NCI-H1436 (cell line): ENCODE data around the gene BPGM.
"Not testable (repeated sequence)": the region's sequence is repeated elsewhere in the genome, so short reads cannot be mapped to it uniquely, and the experiment has no call there.

Source experiments
- DNase-seq: peaks from one replicate; lab custom pipeline; 2025; lab: John Stamatoyannopoulos, UW

Gene BPGM

DNA sequence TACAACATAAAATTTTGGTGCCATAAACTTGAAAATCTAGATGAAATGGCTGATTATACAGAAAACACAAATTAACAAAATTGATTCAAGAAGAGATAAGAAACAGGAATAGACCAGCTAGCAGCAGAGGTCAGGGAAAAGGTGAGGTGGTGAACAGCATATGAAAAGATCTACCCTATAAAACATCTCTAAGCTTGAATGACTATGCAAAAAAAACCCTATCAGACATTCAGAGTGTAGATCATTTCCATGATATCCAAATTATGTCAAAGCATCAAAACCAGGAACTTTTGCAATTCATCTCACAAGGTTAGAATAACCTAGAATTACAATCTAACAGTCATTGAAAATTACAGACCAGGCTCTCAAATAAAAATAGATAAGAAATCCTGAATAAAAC, 14.6 kb upstream of the BPGM start:
- DNase-seq: no peak

DNA sequence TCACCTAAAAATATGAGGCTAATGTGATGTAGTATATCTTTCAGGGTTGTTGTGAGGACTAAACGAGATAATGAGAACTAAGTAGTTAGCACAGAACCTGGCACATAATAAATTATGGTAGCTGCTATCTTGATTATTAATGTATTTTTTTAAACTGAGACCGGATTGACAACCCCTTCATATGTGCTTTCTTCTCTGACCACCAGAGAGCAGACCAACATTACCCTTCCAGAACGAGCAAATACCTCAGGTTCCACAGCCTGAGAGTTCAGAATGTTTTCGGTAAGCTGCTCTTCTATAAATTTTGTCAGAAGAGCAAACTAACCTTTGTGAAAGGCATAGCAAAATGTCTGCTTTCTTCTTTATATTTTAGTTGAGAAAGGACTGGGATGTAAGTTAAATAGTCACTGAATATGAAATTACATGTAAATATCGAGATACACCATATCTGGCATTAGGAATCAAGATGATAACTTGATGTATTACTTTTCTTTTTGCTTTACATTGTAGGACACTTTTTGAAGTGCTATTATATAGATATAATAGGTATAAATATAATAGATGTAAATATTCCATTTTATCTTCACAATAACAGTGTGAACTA, 13.6 kb upstream of the BPGM start:
- peak; percentile 7 for DNase-seq

DNA sequence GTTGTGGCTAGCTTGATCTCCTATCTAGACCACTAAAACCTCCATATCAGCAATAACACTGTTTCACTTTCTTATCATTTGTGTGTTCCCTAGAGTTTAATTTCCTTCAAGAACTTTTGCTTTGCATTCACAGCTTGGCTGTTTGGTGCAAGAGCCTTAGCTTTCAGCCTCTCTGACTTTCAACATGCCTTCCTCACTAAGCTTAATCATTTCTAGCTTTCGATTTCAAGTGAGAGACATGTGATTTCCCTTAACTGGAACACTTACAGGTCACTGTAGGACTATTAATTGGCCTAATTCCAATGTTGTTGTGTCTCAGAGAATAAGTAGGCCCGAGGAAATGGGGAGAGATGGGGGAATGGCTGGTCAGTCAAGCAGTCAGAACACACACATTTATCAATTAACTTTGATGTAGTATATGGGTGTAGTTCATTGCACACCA, 10.6 kb upstream of the BPGM start:
- DNase-seq: no peak

DNA sequence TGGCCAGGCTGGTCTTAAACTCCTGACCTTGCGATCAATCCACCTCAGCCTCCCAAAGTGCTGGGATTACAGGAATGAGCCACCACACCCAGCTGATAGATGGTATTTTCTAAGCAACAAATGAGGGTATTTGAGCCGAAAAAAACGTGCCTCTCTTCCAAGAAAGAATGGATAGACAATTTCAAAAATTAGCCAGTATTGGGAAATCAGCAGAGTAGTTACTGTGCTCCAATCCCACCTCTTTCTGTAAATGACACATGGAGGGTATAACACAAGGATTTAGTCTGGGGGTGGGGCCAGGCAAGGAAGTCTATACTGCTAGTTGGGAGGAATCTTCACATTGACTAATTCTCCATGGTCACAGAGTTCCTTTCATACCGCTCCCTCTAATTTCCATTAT, 9.2 kb upstream of the BPGM start:
- no peak for DNase-seq

DNA sequence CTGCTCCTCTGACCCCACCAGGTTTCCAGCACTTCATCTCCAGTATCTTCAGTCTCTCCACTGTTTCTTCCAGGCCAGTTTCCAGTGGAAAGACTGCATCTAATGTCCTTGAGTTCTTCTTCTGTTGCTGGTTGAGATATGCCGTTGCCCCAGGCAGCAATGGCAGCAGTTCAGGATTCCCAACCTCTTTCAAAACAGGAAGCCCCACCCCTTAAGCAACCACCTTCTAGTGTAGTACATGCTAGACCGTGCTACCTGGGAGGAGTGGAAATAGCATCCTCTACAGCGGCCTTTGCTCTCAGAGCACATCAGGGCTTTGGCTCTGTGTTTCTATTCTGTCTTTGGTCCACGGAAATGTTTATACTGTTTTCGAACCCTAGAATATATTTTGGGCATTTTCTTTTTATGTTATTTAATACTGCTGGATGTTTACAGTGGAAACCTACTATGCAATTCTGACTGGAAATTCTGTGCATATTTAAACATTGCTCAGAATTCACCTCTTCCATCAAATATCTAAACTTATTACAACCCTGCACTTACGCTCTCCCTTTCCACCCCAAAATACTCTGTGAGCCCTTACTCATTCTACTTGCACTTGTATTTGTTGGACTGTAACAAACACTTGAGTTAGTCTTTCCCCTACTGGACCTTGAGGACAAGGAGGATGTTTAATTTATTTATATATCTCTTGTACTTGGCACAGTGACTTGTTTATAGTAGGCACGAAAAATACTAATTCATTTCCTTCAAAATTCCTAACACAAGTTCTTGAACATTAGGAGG, 8.5 kb upstream of the BPGM start:
- no peak for DNase-seq

DNA sequence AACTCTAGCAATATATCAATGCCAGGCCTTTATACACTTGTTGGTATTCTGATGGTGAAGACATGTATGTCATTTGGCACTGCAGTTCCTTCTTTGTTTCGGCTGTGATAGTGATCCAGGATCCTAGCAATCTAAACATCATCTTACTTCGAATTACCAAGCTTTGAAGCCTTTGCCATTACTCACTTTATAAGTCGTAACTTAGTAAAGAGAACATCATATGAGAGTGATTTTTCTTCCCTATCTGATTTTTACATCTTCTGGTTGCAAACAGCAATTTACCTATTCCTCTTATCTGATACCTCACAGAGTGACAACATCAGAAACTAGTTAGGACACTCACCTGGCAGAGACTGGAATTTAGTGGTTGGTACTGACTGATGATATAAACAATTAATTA, 7.6 kb upstream of the BPGM start:
- no peak for DNase-seq

DNA sequence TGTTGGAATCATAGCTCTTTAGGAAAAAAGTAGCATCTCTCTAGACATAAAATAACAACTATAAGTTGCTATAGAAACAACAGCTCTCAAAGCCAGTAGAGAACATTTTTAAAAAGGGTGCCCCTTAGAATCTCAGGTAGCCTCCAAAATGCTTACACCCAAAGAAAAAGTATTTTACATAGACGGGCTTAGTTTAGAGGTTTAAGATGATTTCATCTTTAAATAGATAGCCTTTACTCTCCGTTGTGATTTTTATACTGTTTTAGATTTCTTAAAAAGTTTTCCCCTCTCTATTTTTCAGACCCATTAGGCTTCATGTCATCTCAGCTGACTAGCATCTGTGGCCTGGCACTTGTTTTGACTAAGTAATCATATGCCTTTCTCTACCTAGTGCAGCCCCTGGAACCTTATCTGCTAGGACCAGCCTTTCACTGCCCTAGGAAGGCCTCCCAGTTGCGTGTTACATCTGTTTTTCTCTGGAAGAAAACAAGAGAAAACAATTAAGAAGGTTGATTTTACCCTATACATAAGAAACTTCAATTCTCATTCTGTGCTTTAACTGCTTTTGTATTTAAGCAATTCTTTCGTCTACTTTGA, 6.9 kb upstream of the BPGM start:
- DNase-seq: no peak

DNA sequence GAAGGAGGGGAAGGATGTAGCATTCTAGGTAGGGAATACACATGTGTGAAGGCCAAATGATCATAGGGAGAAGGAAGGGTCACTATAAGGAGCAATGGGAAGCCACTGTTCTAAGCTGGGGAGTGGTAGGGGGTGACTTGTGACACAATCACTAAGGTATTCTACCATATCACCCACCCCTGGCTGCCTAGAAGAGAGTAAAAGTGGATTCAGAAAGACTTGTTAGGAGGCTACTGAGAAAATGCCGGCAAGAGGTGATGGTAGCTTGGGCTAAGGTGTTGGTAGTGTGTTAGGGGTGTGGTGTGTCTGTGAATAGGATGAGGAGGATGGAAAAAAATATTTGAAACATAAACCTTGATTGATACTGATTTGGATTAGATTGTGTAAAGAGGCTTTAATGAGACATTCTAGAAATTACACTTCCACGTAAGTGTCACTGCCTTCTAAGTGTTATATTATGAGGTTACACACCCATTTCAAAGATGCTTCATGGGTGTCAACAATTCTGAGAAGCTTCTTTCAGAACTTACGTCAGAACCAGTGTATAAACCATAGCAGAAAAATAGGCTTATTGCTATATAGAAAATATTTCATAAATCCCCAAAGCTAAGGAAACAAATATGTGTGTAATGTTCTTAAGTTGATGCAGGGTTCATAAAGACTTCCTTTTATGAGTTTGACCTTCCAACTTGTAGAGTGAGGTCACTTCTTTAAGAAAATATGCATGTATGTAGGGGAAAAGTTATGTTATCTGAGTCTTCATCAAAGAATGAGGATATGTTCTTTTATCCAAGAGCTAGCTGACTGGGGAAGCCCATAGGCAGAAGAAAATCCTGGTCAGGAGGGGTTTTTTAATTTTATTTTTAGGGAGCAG, 5.6 kb upstream of the BPGM start:
- no peak for DNase-seq

DNA sequence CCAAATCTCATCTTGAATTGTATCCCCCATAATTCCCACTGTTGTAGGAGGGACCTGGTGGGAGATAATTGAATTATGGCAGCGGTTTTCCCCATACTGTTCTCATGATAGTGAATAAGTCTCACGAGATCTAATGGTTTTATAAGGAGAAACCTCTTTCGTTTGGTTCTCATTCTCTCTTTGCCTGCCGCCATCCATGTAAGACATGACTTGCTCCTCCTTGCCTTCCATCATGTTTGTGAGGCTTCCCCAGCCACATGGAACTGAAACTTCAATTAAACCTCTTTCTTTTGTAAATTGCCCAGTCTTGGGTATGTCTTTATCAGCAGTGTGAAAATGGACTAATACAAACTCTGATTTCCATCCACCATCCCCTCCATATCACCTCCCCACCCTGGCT, 4.7 kb upstream of the BPGM start:
- DNase-seq: not testable (repeated sequence)

DNA sequence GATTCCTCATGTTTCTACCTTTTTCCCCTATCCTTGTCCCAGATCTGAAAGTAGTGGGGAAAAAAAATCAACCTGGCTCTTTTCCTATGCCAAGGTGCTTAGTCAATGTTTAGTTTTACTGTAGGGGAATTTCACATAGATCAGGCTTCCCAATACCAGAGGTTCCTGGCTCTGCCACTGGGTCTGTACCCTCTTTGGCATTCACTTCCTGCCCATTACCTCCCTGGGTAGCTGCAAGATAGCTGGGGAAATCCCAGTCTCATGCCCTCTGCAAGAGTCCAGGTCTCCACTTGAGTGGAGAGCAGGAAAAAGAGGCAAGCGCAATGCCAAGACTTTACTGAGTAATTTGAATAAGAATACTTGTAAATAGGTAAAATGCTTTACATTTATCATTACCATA, 3.5 kb upstream of the BPGM start:
- DNase-seq: no peak

DNA sequence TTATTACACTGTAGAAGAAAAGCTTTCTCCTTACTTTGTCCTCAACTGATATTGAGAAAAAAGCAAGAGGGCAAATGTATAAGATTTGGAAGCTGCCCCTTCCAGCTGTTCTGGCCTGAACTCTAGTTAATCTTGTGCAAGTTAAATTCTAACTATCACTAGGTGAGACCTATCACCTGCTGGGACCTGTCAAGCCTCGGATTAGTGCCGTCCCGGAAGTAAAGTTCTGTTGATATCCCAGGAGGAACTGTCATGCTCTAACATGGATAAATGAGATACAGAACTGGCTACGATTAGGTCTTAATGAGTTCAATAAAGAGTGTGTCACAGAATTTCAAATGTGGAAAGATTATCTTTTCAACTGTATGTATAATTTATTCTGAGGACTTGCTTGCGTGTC, 1.2 kb upstream of the BPGM start:
- no peak for DNase-seq

DNA sequence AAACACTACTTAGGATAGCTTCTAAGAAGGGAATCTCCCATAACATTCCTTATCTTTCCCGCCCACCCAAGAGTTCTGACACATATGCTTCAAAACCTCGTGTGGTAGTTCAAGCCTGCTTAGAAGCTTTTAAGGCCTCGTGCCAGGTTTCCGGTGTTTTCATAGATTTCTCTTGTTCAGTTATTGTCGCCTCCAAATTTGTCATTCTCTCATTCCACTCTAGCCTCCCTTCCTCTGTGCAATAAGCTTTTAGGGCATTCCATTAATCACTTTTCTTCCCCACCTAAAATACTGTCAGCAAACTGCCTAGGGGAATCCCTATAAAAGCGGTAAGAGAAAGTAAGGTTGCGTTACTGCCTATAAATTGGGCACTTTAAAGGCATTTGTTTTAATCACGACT, 718 bp upstream of the BPGM start:
- no peak for DNase-seq

DNA sequence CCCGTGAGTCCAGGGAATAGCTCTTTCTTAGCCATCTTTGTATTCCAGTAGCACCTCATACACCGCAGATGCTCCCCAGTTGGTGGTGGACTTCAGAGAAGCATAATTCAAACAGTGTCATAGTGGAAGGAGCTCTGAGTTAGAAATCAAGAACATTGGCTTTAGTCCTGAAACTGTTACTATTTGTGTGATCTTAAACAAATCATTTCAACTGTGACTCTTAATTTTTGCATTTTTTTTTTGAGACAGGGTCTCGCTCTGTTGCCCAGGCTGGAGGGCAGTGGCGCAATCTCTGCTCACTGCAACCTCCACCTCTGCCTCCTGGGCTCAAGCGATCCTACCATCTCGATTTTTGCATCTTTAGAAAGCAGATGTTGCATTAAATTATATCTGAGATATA, 1.8 kb downstream of the BPGM start:
- DNase-seq: no peak

DNA sequence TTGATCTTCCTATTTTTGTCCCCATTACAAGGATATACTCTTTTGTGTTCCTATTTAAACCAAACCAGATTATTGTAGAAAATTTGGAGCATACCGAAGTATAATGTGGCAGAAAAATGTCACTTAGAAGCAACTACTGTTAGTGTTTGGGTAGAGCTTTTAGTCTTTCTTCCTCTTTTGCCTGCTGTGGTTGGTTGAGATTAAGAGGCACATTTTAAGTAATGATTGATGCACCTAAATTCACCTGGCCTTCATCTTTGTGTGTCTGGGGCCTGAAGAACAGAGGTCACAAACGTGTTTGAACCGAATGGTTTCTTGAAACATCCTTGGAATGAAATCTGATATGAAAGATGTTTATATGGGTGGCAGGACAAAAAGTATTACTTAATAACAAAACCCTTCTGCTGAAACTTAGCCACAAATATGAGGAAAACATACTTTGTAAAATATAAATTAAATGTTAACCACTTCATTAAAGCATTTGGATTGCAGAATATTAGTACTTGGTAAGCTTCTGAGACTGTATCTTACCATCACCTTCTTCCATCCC, 2.6 kb downstream of the BPGM start:
- no peak for DNase-seq

DNA sequence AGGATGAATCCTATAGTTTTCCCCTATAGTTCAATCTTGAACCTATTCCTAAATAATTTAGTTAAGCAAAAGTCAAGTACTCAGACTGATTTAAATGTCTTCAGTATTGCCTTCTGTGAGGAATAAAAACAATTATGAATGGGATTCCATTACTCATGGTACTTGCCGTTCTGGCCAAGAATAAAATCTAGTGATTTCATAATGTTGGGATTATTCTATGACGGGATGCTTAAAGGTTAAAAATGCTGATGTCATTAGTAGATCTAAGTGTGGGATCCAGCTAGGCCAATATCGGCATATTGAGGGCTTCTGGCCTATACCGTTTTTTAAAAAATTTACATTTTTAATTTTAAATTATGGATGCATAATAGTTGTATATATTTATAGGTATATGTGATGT, 5.3 kb downstream of the BPGM start:
- no peak for DNase-seq

DNA sequence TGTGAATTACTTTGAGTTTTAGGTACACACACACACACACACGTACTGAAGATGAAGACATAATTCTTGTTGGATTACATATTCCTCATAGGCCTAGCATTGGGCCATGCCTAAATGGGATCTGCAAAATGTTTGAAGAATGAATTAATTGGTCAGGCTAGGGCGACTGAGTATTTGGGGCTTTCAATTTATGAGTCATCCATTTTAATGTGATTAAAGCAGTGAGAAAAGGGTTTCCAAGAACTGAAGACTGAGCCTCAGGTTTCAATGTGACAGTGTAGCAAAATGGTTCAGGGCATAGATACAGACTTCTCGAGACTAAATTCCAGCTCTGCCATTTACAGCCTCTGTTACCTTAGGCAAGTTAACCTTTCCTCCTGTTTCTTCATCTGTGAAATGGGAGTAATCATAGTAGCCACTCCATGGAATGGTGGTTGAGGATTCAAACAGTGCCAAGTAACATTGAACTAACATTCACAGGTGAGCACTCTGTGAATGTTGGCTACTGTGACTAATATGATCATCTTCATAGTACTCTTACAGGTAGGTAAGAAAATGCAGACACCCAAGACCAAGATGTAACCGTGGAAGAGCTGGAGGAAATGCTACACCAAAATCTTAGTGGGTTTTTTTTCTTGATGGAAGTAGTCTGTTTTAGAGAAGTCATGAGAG, 7.6 kb downstream of the BPGM start:
- no peak for DNase-seq

DNA sequence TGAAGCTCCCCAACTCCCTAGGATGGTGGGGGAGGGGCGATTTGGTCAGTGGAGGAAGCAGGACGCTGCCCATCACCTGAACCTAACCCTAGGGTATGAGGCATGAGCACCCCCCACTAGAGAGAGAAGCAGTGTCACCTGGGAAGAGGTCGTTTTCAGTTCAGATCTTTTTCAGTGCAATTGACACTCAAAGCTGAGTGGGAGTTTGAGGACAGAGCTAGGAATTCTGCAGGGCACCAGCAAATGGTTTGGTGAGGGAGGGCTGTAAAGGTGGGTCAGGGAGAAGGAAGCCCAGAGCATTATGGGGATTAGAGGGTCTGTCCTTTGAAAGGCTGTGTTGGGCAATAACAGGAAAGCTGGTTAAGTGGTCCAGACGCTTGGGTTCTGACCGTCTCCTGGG, 10.9 kb downstream of the BPGM start:
- DNase-seq: no peak

DNA sequence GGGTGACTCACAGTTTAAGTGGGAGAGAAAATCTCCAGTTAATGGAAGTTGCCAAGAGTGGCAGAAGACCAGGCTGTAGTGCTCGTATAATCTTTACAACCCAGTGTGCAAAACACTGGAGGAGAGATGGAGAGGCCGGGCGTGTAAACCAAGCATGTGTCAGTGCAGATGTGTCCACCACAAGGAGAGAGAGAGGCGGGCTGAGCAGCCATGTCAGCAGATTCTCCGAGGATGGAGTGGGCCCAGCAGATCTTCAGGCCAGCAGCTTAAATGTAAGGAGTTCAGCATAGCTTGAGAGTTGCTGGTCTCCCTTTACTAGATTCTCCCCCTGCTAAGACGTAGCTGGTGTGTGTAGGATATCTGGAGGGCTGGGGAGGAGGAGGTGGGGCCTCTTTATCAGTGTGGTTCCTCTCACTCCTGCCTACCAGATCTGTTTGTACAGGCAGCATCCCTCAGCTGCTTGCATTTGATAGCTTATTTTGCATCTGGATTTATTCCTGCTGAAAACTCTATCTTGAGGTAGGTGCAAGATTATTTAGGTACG, 13.7 kb downstream of the BPGM start:
- no peak for DNase-seq

DNA sequence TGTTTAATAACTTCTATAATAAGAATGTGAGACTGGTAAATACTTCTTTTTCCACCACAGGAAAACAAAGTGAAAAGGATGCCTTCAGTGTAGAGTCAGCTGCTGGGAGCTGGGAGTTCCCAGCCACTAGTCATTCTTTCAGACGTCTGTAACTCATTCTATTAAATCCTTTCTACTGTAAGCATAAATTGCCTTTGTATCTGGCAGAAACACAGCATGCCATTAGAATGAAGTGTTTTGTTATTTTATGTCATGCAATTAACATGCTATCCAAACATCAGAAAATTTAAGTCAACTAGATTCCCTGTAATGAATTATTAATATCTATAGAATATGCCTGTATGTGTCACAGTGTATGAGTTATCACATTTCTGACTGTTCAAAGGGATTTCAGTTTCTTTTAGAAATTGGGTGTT, 14.3 kb downstream of the BPGM start:
- DNase-seq: no peak

DNA sequence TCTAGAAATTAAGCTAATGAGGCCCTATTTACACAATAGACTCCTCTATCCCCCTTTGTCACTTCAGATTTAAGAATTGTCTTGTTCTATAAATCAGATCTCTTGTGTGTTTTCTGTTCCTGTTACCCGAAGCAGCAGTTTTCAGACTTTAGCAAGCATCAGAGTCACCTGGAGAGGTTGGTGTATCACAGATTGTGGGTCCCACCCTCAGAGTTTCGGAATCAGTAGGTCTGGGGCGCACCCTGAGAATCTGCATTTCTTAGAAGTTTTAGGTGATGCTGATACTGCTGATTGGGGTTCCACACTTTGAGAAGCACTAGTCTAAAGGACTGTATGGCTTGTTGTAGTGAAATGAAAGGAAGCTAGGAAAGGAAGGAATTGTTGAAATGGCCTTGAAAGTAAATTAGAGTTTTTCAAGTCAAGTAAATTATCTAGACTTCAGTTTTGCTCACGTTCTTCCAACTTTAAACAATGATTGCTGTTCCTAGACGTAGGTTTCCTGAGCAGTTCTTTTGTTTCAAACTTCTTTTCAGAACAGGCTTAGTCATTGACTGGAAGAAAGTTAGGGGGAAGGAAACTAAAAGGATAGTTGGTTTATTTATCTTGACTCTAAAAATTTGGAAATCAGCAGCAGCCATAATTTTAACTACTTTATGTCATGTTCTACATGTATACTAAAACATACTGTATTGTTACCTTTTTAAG, 15.7 kb downstream of the BPGM start:
- DNase-seq: no peak

DNA sequence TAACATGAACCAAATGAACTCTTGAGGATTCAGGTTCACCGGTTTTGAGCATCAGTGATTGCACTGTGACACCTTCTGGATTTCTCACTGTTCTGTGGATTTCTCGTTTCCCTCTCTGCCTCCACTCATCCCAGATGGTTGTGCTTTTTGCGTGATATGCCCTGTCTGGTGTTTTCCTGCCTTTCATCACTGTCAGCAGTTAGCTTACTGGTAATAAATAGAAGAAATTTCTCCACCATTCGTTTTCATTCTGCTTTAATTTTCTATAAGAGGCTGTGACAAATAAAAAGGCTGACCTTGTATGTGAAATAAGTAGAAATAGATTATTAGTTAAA, 16.2 kb downstream of the BPGM start:
- DNase-seq: no peak
